Neural progenitor cell (in vitro differentiated cells): ENCODE data around the gene LYPD6B. TPM values are rescaled to one million over a fixed set of nuclear protein-coding genes. Genes with fewer than 3 reads are reported as not detected.

ENCODE experiments used
- DNase-seq: peaks from one replicate; pipeline ENCODE4 v3.0.0-alpha.2; 2016; ENCODE audit warnings: low spot score
- H2AFZ ChIP-seq: fragments of 200-600 bp; sonication (generic); replicated peaks from 2 replicates; pipeline ENCODE4 v1.6.1; 2016; ENCODE audit warnings: antibody characterized with exemption
- H3F3A ChIP-seq: fragments of 200-600 bp; sonication (generic); 2 replicates; pipeline ENCODE4 v1.6.1; 2016; ENCODE audit warnings: antibody characterized with exemption, low read depth
- H3K27ac ChIP-seq: fragments of 200-600 bp; sonication (generic); 2 replicates; pipeline ENCODE4 v1.5.1; 2016; ENCODE audit warnings: mild to moderate bottlenecking
- H3K27me3 ChIP-seq: fragments of 200-600 bp; sonication (generic); 2 replicates; pipeline ENCODE4 v1.6.1; 2016; ENCODE audit warnings: mild to moderate bottlenecking, moderate library complexity
- H3K36me3 ChIP-seq: fragments of 200-600 bp; sonication (generic); 2 replicates; pipeline ENCODE4 v1.5.1; 2016
- H3K4me1 ChIP-seq: fragments of 200-600 bp; sonication (generic); 2 replicates; pipeline ENCODE4 v1.6.1; 2016; ENCODE audit warnings: mixed run types
- H3K4me2 ChIP-seq: fragments of 200-600 bp; sonication (generic); 2 replicates; pipeline ENCODE4 v1.6.1; 2016
- H3K4me3 ChIP-seq: fragments of 200-600 bp; sonication (generic); 2 replicates; pipeline ENCODE4 v1.5.1; 2016
- H3K79me2 ChIP-seq: fragments of 200-600 bp; sonication (generic); 2 replicates; pipeline ENCODE4 v1.6.1; 2016; ENCODE audit warnings: low read depth
- H3K9ac ChIP-seq: fragments of 200-600 bp; sonication (generic); 2 replicates; pipeline ENCODE4 v1.6.1; 2016
- H3K9me3 ChIP-seq: fragments of 200-600 bp; sonication (generic); 2 replicates; pipeline ENCODE4 v1.5.1; 2016; ENCODE audit warnings: low read depth
- H4K20me1 ChIP-seq: fragments of 200-600 bp; sonication (generic); 2 replicates; pipeline ENCODE4 v1.6.1; 2016; ENCODE audit warnings: low read depth
- H3K27ac Mint-ChIP-seq: 3 replicates; pipeline ENCODE4 v1.8.0; 2021; ENCODE audit warnings: mixed read lengths
- H3K27me3 Mint-ChIP-seq: 2 replicates; pipeline ENCODE4 v1.8.0; 2022; ENCODE audit warnings: low read depth, mild to moderate bottlenecking, inconsistent platforms, moderate library complexity, mixed read lengths; ENCODE audit not compliant: insufficient read depth
- H3K36me3 Mint-ChIP-seq: 3 replicates; pipeline ENCODE4 v1.8.0; 2021; ENCODE audit warnings: mixed read lengths
- H3K4me1 Mint-ChIP-seq: 3 replicates; pipeline ENCODE4 v1.8.0; 2021; ENCODE audit warnings: mixed read lengths
- H3K4me3 Mint-ChIP-seq: 3 replicates; pipeline ENCODE4 v1.8.0; 2021; ENCODE audit warnings: mild to moderate bottlenecking, moderate library complexity, mixed read lengths
- H3K9me3 Mint-ChIP-seq: 3 replicates; pipeline ENCODE4 v1.8.0; 2020; ENCODE audit warnings: mixed read lengths
- CTCF ChIP-seq: fragments of 200-600 bp; sonication (generic); IDR thresholded peaks from 2 replicates; pipeline ENCODE4 v1.5.1; 2017; ENCODE audit warnings: antibody characterized with exemption, mild to moderate bottlenecking
- EZH2 ChIP-seq: fragments of 200-600 bp; sonication (generic); IDR thresholded peaks from 2 replicates; pipeline ENCODE4 v1.6.1; 2017; ENCODE audit warnings: antibody characterized with exemption, mild to moderate bottlenecking, moderate library complexity
- EZH2phosphoT487 ChIP-seq: fragments of 200-600 bp; sonication (generic); IDR thresholded peaks from 2 replicates; pipeline ENCODE4 v1.6.1; 2017; ENCODE audit warnings: antibody characterized with exemption
- total RNA-seq: library from RNA; depleted of rRNA; stranded (reverse); fragments of >200 nt; gene quantifications from 2 replicates; pipeline ENCODE4 v1.2.3, GENCODE V29; 2015; ENCODE audit warnings: low replicate concordance

LYPD6B gene
- total RNA-seq, 1 donor from 2014 or later = not detected

GRCh38 chr2:149020432-149020851 is 18.1 kb upstream of the LYPD6B start:
- H3K27me3 Mint-ChIP-seq = no peaks in the 10 kb centered on the region
- no peak overlapping the region for H3K4me3 ChIP-seq
- H3K4me1 ChIP-seq = no peaks in the 10 kb centered on the region
- no peaks in the 10 kb centered on the region for H3F3A ChIP-seq
- H3K36me3 Mint-ChIP-seq = peaks cover 39% of the 10 kb centered on the region
- H4K20me1 ChIP-seq = peaks cover 3% of the 10 kb centered on the region
- H3K27ac Mint-ChIP-seq = no peak overlapping the region
- no peak overlapping the region for H3K4me2 ChIP-seq
- H3K36me3 ChIP-seq = no peaks in the 10 kb centered on the region
- no peaks in the 10 kb centered on the region for H3K9me3 ChIP-seq
- H3K27me3 ChIP-seq = no peaks in the 10 kb centered on the region
- H3K9ac ChIP-seq = no peak overlapping the region
- H3K4me3 Mint-ChIP-seq = no peak overlapping the region
- TF ChIP-seq EZH2phosphoT487 = no peak
- no peak for TF ChIP-seq CTCF
- no peak for TF ChIP-seq EZH2
- H3K79me2 ChIP-seq = no peaks in the 10 kb centered on the region
- no peak for DNase-seq
- H3K9me3 Mint-ChIP-seq = no peaks in the 10 kb centered on the region
- H3K4me1 Mint-ChIP-seq = peaks cover 13% of the 10 kb centered on the region
- no peak overlapping the region for H3K27ac ChIP-seq
- no peak overlapping the region for H2AFZ ChIP-seq

- Mint-ChIP-seq H3K27ac (no peak overlapping the region), H3K9me3 (no peaks in the 10 kb centered on the region)
- H3K4me3 ChIP-seq = no peak overlapping the region
Observed at GRCh38 chr2:149021271-149021719, 17.2 kb upstream of the LYPD6B start.

GRCh38 chr2:149021761-149022160 is 16.7 kb upstream of the LYPD6B start:
- peaks cover 3% of the 10 kb centered on the region for H4K20me1 ChIP-seq
- no peak overlapping the region for H3K27ac ChIP-seq
- peaks cover 6% of the 10 kb centered on the region for H3K4me1 Mint-ChIP-seq
- no peaks in the 10 kb centered on the region for H3K36me3 ChIP-seq
- H3K4me2 ChIP-seq = no peak overlapping the region
- no peaks in the 10 kb centered on the region for H3K27me3 Mint-ChIP-seq
- H3K27me3 ChIP-seq = no peaks in the 10 kb centered on the region
- no peak overlapping the region for H3K4me3 ChIP-seq
- DNase-seq = no peak
- H3K9ac ChIP-seq = no peak overlapping the region
- H3K4me3 Mint-ChIP-seq = no peak overlapping the region
- H3K4me1 ChIP-seq = no peaks in the 10 kb centered on the region
- no peaks in the 10 kb centered on the region for H3K9me3 Mint-ChIP-seq
- H3K79me2 ChIP-seq = no peaks in the 10 kb centered on the region
- no peaks in the 10 kb centered on the region for H3K9me3 ChIP-seq
- TF ChIP-seq CTCF (no peak), EZH2 (no peak), EZH2phosphoT487 (no peak)
- H3K36me3 Mint-ChIP-seq = peaks cover 31% of the 10 kb centered on the region
- H2AFZ ChIP-seq = no peak overlapping the region
- no peaks in the 10 kb centered on the region for H3F3A ChIP-seq
- H3K27ac Mint-ChIP-seq = no peak overlapping the region

More at GRCh38 chr2:149021271-149021719, 17.2 kb upstream of the LYPD6B start:
- no peak overlapping the region for H3K4me3 Mint-ChIP-seq
- no peaks in the 10 kb centered on the region for H3K79me2 ChIP-seq
- H3K27me3 ChIP-seq = no peaks in the 10 kb centered on the region
- peaks cover 6% of the 10 kb centered on the region for H3K4me1 Mint-ChIP-seq
- H3K27me3 Mint-ChIP-seq = no peaks in the 10 kb centered on the region
- H3K36me3 ChIP-seq = no peaks in the 10 kb centered on the region
- no peaks in the 10 kb centered on the region for H3F3A ChIP-seq
- no peak for DNase-seq
- TF ChIP-seq CTCF (no peak), EZH2phosphoT487 (no peak), EZH2 (no peak)
- no peak overlapping the region for H3K27ac ChIP-seq
- peaks cover 3% of the 10 kb centered on the region for H4K20me1 ChIP-seq
- no peaks in the 10 kb centered on the region for H3K9me3 ChIP-seq
- no peak overlapping the region for H3K4me2 ChIP-seq
- H3K4me1 ChIP-seq = no peaks in the 10 kb centered on the region
- H3K9ac ChIP-seq = no peak overlapping the region
- no peak overlapping the region for H2AFZ ChIP-seq
- peaks cover 32% of the 10 kb centered on the region for H3K36me3 Mint-ChIP-seq
